NCI-H2081 treated with DMSO at 0.1 percent for 48 hours (cell line): ENCODE results near the gene LRRC8C.

ENCODE experiments used
- DNase-seq: peaks from one replicate; lab custom pipeline; 2025; lab: John Stamatoyannopoulos, UW

LRRC8C gene

GRCh38 chr1:89671775-89672488 lies 39.0 kb downstream of the LRRC8C start:
- DNase-seq, result no peak

GRCh38 chr1:89672489-89673183 lies 39.7 kb downstream of the LRRC8C start:
- no peak for DNase-seq

GRCh38 chr1:89673251-89673650 lies 40.3 kb downstream of the LRRC8C start:
- DNase-seq, result no peak

- no peak for DNase-seq
Measured at GRCh38 chr1:89675677-89676076, 42.8 kb downstream of the LRRC8C start.

GRCh38 chr1:89681045-89681729 lies 48.3 kb downstream of the LRRC8C start:
- DNase-seq, result no peak

GRCh38 chr1:89682611-89683010 lies 49.7 kb downstream of the LRRC8C start:
- no peak for DNase-seq

GRCh38 chr1:89685461-89685860 lies 52.5 kb downstream of the LRRC8C start:
- DNase-seq, result no peak

DNA sequence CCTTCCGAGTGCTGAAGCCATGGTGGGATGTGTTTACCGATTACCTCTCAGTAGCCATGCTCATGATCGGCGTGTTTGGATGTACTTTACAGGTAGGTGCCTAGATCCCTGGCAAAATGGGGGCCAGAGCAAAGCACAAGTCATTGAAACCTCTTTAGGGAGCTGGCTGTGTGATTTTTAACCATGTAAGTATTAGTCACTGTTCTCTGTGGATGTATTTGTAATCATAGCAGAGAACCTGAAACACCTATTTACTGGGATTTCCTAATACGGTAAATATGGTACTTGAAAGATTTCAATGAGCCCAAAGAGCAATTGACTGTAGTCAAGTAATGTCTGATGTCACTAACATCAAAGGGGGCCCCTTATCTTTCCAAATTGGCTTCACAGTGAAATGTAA lies 53.6 kb downstream of the LRRC8C start:
- DNase-seq, result no peak

GRCh38 chr1:89687254-89687653 lies 54.3 kb downstream of the LRRC8C start:
- DNase-seq, result no peak

DNA sequence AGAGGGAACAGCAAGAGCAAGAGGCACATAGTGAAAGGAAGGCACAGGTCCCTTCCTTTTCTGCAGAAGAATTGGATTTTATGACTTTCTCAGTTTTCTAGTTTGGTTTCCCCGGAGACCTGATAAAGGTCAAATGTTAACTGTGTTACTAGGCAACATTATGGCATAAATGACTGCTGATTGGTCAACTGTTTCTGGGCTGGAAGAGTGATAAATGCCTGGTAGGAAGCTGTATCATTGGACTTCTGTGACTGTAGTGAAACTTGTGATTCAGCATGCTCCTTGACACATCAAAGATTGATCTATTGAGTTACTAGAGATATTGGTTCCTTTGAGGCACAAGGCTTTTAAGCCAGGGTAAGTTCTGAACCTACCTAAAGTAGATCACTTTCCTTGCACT lies 55.7 kb downstream of the LRRC8C start:
- DNase-seq, result no peak

- no peak for DNase-seq
Measured at GRCh38 chr1:89689234-89689633, 56.3 kb downstream of the LRRC8C start.

GRCh38 chr1:89690595-89690994 lies 57.7 kb downstream of the LRRC8C start:
- DNase-seq, result no peak

- DNase-seq, result no peak
Measured at GRCh38 chr1:89692601-89693521, 59.9 kb downstream of the LRRC8C start.

DNA sequence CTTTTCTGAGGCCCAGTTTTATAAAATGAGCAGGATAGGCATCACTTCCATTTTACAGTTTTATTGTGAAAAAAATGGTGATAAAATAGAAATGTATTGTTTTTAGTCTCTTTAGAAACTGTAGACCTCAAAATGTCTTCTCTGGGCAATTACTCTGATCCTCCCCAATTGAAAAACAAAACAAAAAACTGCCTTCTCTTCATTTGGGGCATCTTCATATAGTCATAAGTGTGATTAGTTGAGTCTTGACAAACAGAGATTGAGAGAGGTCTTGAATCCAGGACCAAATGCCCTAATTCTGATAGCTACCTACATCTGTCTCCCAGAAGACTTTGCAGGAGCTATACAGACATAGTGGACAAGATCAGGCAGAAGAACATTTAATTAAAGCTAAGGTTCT lies 62.9 kb downstream of the LRRC8C start:
- DNase-seq, result no peak

DNA sequence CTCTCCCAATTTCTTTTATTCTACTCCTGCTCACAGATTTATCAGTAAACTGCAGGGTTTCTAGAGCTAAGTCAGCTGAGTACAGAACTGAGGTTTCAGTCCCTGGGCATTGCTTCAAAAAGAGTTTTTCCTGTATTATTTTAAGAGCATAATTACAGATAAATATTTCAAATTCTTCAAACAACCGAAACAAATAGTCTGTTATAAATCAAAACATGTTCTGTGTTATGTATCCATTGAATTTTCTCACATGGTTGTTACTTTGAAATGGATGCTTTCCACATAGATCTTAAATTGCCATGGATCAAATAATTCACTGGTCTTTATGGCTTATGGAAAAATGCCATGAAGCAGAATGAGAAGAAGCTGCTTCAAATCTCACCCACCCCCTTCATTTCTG lies 64.5 kb downstream of the LRRC8C start:
- DNase-seq, result no peak

DNA sequence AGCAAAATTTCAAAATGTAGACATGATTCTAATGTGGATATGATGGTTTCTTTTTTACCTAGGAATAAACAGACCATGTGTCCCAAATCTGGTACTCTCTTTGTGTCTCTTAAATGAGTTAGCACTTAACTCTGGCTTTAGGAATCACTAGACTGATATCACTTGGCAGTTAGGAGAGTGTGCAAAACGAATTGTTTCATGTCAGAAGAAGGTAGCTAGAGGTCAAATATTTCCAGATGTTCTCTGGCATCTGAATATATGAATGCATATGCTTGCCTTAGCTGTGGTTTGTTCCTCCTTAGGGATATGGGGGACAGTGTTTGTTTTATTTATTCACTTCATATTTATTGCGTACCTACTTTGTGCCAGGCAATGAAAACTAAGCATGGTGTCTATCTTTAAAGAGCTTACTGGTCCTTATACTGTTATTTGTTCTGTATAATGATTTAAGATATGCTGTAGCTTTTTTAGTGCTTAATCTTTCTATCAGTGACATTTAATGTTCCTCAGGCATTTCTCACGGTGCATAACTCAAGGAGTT lies 65.2 kb downstream of the LRRC8C start:
- no peak for DNase-seq

DNA sequence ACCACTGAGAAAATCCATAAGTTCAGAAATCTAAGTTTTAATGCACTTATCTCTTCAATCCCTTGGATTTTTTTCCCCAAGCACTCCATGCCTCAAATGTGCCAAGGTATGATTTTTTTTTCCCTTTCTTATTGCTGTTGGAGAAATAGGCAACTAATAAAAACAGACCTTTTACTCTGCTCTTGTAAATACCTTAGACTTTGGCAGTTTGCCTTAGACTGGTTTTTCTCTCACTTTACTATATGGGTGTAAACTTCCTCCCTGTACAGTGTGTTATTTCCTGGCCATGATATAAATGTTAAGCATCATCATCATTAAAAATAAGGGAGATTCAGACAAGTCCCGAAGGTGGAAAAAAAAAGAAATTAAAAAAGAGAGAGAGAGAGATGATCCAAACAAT lies 65.7 kb downstream of the LRRC8C start:
- DNase-seq, result no peak

- DNase-seq, result no peak
Measured at GRCh38 chr1:89699451-89699986, 66.6 kb downstream of the LRRC8C start.

DNA sequence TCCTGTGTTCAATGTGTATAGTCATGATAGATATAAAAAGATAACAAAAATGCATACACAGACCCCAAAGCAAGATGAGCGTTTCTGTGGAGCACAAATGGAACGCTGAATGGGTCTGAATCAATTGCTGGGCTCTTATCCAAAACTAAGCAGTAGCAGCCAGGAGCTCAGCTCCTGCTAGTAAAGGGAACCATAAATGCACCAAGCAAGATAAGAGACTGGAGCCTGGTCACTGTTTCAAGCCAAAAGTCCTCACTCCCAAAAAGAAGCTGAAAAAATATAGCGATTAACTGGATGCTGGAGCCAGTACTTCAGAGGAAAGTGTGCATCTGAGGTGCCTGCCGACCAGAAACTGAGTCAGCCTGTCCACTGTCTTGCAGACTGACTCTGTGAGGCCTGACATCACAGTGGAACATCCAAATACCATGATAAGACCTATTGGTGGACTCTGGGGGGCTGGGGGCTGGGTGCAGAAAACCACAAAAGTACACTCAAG lies 68.9 kb downstream of the LRRC8C start:
- no peak for DNase-seq

DNA sequence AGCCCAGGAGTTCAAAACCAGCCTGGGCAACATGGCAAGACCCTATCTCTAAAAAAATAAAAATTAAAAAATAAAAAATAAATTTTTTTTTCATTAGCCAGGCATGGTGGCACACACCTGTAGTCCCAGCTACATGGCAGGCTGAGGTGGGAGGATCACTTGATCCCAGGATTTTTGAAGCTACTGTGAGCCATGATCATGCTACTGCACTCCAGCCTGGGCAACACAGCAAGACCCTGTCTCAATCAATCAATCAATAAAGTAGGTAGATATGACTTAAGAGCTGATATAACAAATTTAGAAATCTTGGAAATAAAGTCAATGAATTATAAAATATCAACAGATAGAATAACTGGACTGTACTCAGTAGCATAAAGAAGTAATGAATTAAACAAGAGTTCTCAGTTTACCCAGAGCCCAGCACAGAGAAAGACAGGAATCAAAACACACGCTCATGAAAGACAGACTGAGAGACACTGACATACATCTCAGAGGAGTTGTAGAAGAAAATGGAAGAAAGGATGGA lies 69.7 kb downstream of the LRRC8C start:
- no peak for DNase-seq

GRCh38 chr1:89703469-89703868 lies 70.5 kb downstream of the LRRC8C start:
- no peak for DNase-seq
